ENCODE results near the gene CYBB. TPM values are rescaled to one million over a fixed set of nuclear protein-coding genes. Genes with fewer than 3 reads are reported as not detected.

Gene CYBB
- not detected in 2 replicates for total RNA-seq (ENCODE audit: low replicate concordance)

- DNase-seq (ENCODE audit: low read depth), result no peak
- no peak within 1 kb of the TSS for H3K4me3 ChIP-seq (ENCODE audit: low read depth, low read length)
- TF ChIP-seq CTCF (IDR thresholded peaks at IDR 0.05; ENCODE audit: insufficient read depth, low read length), result no peak
Measured at GRCh38 chrX:37779857-37780256, at the start of gene CYBB. TSS of gene CYBB (plus strand) at chrX:37780059. CDS start at chrX:37780078, 19 bp downstream.

DNA sequence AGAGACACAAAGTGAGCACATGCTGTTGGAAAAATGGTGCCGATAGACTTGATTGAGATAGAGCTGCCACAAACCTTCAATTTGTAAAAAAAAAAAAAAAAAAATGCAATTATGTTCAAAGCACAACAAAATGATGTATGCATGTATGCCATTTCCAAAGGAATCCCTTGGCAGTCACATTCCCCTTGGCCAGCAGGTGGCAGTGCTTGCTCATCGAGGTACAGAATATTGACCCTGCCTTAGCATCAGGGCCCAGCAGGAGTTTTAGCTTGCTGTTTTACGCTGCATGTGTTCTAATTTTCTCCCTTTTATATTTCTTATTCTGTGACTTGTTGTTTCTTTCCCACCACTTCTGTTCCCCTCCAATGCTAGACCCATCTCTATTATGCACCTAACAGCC lies 34.5 kb upstream of the CYBB start:
- peak; percentile 87 for TF ChIP-seq CTCF (IDR thresholded peaks at IDR 0.05; ENCODE audit: insufficient read depth, low read length)
- no peak overlapping the region for H3K4me3 ChIP-seq (ENCODE audit: low read depth, low read length)
- peak; percentile 71 for DNase-seq (ENCODE audit: low read depth)

DNA sequence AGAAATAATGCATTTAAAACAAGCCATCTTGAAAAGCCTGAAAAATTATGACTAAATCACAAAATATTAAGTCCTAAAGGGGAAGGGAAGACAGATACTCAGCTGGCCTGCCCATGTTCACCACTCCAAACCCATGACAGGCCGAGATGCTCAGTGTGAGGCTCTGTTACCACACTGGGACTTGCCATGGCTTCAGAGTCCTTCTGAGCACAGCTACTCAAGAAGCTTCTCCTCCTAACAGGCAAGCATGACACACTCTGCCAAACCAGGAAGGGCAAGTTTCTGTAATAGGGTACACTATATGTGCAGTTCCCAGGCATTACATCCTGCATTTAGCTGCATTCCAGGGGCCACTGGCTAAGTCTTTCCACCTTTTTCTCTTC lies 34.0 kb upstream of the CYBB start:
- H3K4me3 ChIP-seq (ENCODE audit: low read depth, low read length), result no peak overlapping the region
- DNase-seq (ENCODE audit: low read depth), result no peak
- no peak for TF ChIP-seq CTCF (IDR thresholded peaks at IDR 0.05; ENCODE audit: insufficient read depth, low read length)

- DNase-seq (ENCODE audit: low read depth), result no peak
- no peak overlapping the region for H3K4me3 ChIP-seq (ENCODE audit: low read depth, low read length)
- TF ChIP-seq CTCF (IDR thresholded peaks at IDR 0.05; ENCODE audit: insufficient read depth, low read length), result no peak
Measured at GRCh38 chrX:37746218-37746941, 33.5 kb upstream of the CYBB start.

DNA sequence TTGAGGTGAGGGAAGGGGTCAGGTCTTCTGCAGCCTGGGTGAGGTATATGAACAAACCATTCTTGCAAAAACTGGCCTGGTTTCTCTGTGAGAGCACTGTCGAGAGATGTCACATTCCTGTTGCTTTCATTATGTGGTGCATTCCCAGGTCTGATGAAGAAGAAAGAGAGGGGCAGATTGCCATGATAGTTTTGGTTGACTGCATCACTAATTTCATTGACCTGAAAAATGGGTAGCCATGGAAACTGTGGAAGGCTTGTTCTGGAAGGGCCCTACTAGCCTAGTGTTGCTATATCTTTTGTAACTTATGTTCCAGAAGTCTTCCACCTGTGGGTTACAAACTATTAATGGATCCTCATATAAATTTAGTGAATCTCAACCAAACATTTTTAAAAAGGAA lies 32.9 kb upstream of the CYBB start:
- H3K4me3 ChIP-seq (ENCODE audit: low read depth, low read length), result no peak overlapping the region
- TF ChIP-seq CTCF (IDR thresholded peaks at IDR 0.05; ENCODE audit: insufficient read depth, low read length), result no peak
- DNase-seq (ENCODE audit: low read depth), result no peak

GRCh38 chrX:37752281-37752680 lies 27.6 kb upstream of the CYBB start:
- no peak for TF ChIP-seq CTCF (IDR thresholded peaks at IDR 0.05; ENCODE audit: insufficient read depth, low read length)
- DNase-seq (ENCODE audit: low read depth), result no peak

DNA sequence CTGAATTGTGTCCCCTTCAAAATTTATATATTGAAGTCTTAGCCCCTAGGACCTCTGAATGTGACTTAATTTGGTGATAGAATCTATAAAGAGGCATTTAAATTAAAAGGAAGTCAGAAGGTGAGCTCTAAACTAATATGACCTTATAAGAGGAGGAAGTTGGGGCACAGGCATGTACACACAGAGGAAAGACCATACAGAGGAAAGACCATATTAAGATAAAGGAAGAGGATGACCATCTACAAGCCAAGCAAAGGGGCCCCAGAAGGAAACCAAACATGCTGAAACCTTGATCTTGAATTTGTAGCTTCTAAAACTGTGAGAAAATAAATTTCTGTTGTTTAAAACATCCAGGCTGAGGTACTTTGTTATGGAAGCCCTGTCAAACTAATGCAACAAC lies 26.9 kb upstream of the CYBB start:
- no peak for TF ChIP-seq CTCF (IDR thresholded peaks at IDR 0.05; ENCODE audit: insufficient read depth, low read length)
- no peak for DNase-seq (ENCODE audit: low read depth)
- no peak overlapping the region for H3K4me3 ChIP-seq (ENCODE audit: low read depth, low read length)

More at GRCh38 chrX:37752281-37752680, 27.6 kb upstream of the CYBB start:
- no peak overlapping the region for H3K4me3 ChIP-seq (ENCODE audit: low read depth, low read length)
